IMR-90 (cell line): ENCODE data around the gene HOXC6.

Source experiments
- CEBPB ChIP-seq: IDR thresholded peaks from 2 replicates; pipeline ENCODE4 v1.6.1; 2012; ENCODE audit warnings: low read depth, low read length, improper control_type of control experiment
- CTCF ChIP-seq: conservative IDR thresholded peaks from 2 replicates; pipeline ENCODE4 v1.5.1; 2012; ENCODE audit warnings: mild to moderate bottlenecking, low read depth, low read length, improper control_type of control experiment
- MAFK ChIP-seq: IDR thresholded peaks from 2 replicates; pipeline ENCODE4 v1.6.1; 2012; ENCODE audit warnings: low read depth, low read length, improper control_type of control experiment
- MAZ ChIP-seq: IDR thresholded peaks from 2 replicates; pipeline ENCODE4 v1.6.1; 2012; ENCODE audit warnings: low read depth, mild to moderate bottlenecking, low read length, improper control_type of control experiment, moderate library complexity, borderline replicate concordance
- MXI1 ChIP-seq: IDR thresholded peaks from 2 replicates; pipeline ENCODE4 v1.6.1; 2012; ENCODE audit warnings: low read depth, mild to moderate bottlenecking, low read length, moderate library complexity, borderline replicate concordance
- POLR2A ChIP-seq: IDR thresholded peaks from 2 replicates; pipeline ENCODE4 v1.6.1; 2012; ENCODE audit warnings: mild to moderate bottlenecking, low read depth, low read length
- RAD21 ChIP-seq: IDR thresholded peaks from 2 replicates; pipeline ENCODE4 v1.6.1; 2012; ENCODE audit warnings: low read length, improper control_type of control experiment
- SMC3 ChIP-seq: fragments of 150-350 bp; IDR thresholded peaks from 2 replicates; pipeline ENCODE4 v1.6.1; 2016; ENCODE audit warnings: low read depth, mild to moderate bottlenecking, antibody characterized with exemption, low read length, moderate library complexity
- USF2 ChIP-seq: fragments of 150-350 bp; IDR thresholded peaks from 2 replicates; pipeline ENCODE4 v1.6.1; 2017; ENCODE audit warnings: mild to moderate bottlenecking, antibody characterized with exemption, low read length, low read depth

GRCh38 chr12:54010053-54010971, 17.9 kb upstream of the HOXC6 start:
- TF ChIP-seq SMC3 (no peak), MAZ (no peak), CTCF (no peak), USF2 (no peak), MXI1 (no peak), MAFK (no peak), POLR2A (no peak), RAD21 (no peak), CEBPB (no peak)
